Stomach (tissue), 4 donors: Measurements from ENCODE around the gene ST8SIA6.

Source experiments
- POLR2A ChIP-seq, 4 donors: fragments of 450-650 bp; IDR thresholded peaks; one replicate each; pipeline ENCODE4 v1.6.1; 2016; ENCODE audit warnings: antibody characterized with exemption in 4 of 4, control low read depth in 2 of 4, mild to moderate bottlenecking in 1 of 4, moderate library complexity in 1 of 4
- TF ChIP-seq, protein P1 (sequence below), 7 experiments: fragments of 450-650 bp in 4 of 7; fragments of 200-600 bp in 3 of 7; sonication (generic) in 3 of 7; IDR thresholded peaks; one replicate each; pipeline ENCODE4 v1.5.1; 2016 to 2019; ENCODE audit warnings: antibody characterized with exemption in 7 of 7, control low read depth in 2 of 7, mild to moderate bottlenecking in 1 of 7

DNA sequence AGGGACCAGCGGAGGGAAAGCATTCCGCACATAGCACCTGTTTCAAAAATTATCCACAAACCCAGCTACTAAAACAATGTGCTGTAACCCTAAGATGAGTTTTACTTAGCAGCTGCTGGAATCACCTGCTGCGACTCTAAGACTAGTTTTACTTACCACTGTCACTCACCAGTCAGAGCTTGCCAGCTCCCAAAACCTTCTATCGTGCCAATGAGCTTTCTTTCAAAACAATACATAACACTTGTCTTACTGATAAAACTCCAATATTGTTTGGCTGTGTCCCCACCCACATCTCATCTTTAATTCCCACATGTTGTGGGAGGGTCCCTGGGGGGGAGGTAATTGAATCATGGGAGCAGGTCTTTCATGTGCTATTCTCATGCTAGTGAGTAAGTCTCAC lies 18.4 kb downstream of the ST8SIA6 start:
- TF ChIP-seq, protein P1, sequence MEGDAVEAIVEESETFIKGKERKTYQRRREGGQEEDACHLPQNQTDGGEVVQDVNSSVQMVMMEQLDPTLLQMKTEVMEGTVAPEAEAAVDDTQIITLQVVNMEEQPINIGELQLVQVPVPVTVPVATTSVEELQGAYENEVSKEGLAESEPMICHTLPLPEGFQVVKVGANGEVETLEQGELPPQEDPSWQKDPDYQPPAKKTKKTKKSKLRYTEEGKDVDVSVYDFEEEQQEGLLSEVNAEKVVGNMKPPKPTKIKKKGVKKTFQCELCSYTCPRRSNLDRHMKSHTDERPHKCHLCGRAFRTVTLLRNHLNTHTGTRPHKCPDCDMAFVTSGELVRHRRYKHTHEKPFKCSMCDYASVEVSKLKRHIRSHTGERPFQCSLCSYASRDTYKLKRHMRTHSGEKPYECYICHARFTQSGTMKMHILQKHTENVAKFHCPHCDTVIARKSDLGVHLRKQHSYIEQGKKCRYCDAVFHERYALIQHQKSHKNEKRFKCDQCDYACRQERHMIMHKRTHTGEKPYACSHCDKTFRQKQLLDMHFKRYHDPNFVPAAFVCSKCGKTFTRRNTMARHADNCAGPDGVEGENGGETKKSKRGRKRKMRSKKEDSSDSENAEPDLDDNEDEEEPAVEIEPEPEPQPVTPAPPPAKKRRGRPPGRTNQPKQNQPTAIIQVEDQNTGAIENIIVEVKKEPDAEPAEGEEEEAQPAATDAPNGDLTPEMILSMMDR (IDR thresholded peaks at IDR 0.05): no peak
- TF ChIP-seq POLR2A (IDR thresholded peaks at IDR 0.05): no peak
